IMR-90 (cell line): Measurements from ENCODE around the gene ZC3HAV1L. TPM values are rescaled to one million over a fixed set of nuclear protein-coding genes. Genes with fewer than 3 reads are reported as not detected.

Source experiments
- ATAC-seq: fragments of 200-7000 bp; cut with Tn5 transposase; 2 replicates; pipeline ENCODE4 v1.9.1; 2020; ENCODE audit warnings: low read depth, mild to moderate bottlenecking, moderate library complexity
- BruUV-seq: library from RNA; stranded (reverse); fragments of 400-500 nt; replicated peaks from 2 replicates; lab custom pipeline; 2021; lab: Mats Ljungman, UMichigan
- CTCF ChIA-PET: fragments of 300-600 bp; formaldehyde crosslinking; extraction: SDS; loops from one replicate; lab custom pipeline; 2021; ENCODE audit warnings: antibody characterized with exemption; lab: Yijun Ruan, JAX
- POLR2A ChIA-PET: fragments of 300-600 bp; sonication (Branson Sonifier 250); formaldehyde crosslinking; loops from one replicate; lab custom pipeline; 2022; ENCODE audit warnings: antibody characterized with exemption; ENCODE audit not compliant: unreplicated experiment; lab: Charles Lee
- DNase-seq: peaks from one replicate; pipeline ENCODE4 v3.0.0; 2013
- H2AFZ ChIP-seq: replicated peaks from 2 replicates; pipeline ENCODE3; 2013; ENCODE audit warnings: low read length, mild to moderate bottlenecking; ENCODE audit not compliant: poor library complexity
- H2AK5ac ChIP-seq: 2 replicates; pipeline ENCODE4 v1.6.1; 2013; ENCODE audit warnings: low read depth, low read length, inconsistent platforms
- H2AK9ac ChIP-seq: replicated peaks from 2 replicates; pipeline ENCODE3; 2013; ENCODE audit warnings: mild to moderate bottlenecking, low read depth, low read length, moderate library complexity; ENCODE audit not compliant: poor library complexity
- H2BK120ac ChIP-seq: 2 replicates; pipeline ENCODE4 v1.6.1; 2013; ENCODE audit warnings: low read depth, low read length, inconsistent platforms
- H2BK15ac ChIP-seq: 3 replicates; pipeline ENCODE4 v1.6.1; 2013; ENCODE audit warnings: low read depth, low read length, inconsistent platforms
- H2BK20ac ChIP-seq: 2 replicates; pipeline ENCODE4 v1.6.1; 2013; ENCODE audit warnings: low read depth, mild to moderate bottlenecking, inconsistent platforms, low read length, moderate library complexity
- H2BK5ac ChIP-seq: 2 replicates; pipeline ENCODE4 v1.6.1; 2013; ENCODE audit warnings: mild to moderate bottlenecking, low read depth, low read length, inconsistent platforms; ENCODE audit not compliant: poor library complexity, severe bottlenecking
- H3K14ac ChIP-seq: replicated peaks from 2 replicates; pipeline ENCODE4 v1.6.1; 2013; ENCODE audit warnings: low read depth, low read length, inconsistent platforms
- H3K18ac ChIP-seq: 2 replicates; pipeline ENCODE4 v1.6.1; 2013; ENCODE audit warnings: low read depth, low read length, control low read depth
- H3K23ac ChIP-seq: 2 replicates; pipeline ENCODE4 v1.6.1; 2013; ENCODE audit warnings: low read depth, low read length, inconsistent platforms
- H3K27ac ChIP-seq: 2 replicates; pipeline ENCODE4 v1.5.1; 2013; ENCODE audit warnings: mild to moderate bottlenecking, control low read depth, low read length; ENCODE audit not compliant: insufficient read depth
- H3K27me3 ChIP-seq: 2 replicates; pipeline ENCODE4 v1.6.1; 2013; ENCODE audit warnings: low read length; ENCODE audit not compliant: control insufficient read depth, insufficient read depth
- H3K36me3 ChIP-seq: 2 replicates; pipeline ENCODE4 v1.6.1; 2013; ENCODE audit warnings: low read length, mixed read lengths; ENCODE audit not compliant: control insufficient read depth, insufficient read depth
- H3K4ac ChIP-seq: 2 replicates; pipeline ENCODE4 v1.6.1; 2013; ENCODE audit warnings: low read depth, low read length, inconsistent platforms
- H3K4me1 ChIP-seq: 2 replicates; pipeline ENCODE4 v1.6.1; 2013; ENCODE audit warnings: low read length, mixed read lengths; ENCODE audit not compliant: control insufficient read depth, insufficient read depth
- H3K4me2 ChIP-seq: 2 replicates; pipeline ENCODE4 v1.6.1; 2013; ENCODE audit warnings: low read depth, mild to moderate bottlenecking, control low read depth, low read length, moderate library complexity
- H3K4me3 ChIP-seq: 2 replicates; pipeline ENCODE4 v1.5.1; 2013; ENCODE audit warnings: low read depth, mild to moderate bottlenecking, control low read depth, low read length, moderate library complexity; ENCODE audit not compliant: insufficient read depth
- H3K56ac ChIP-seq: 2 replicates; pipeline ENCODE4 v1.6.1; 2013; ENCODE audit warnings: low read length, inconsistent platforms; ENCODE audit not compliant: insufficient read depth; ENCODE audit errors: extremely low read depth
- H3K79me1 ChIP-seq, 2 experiments: 2 replicates each; pipeline ENCODE4 v1.6.1; 2013; ENCODE audit warnings: low read length in 2 of 2, inconsistent platforms in 1 of 2, low read depth in 1 of 2
- H3K9ac ChIP-seq: 2 replicates; pipeline ENCODE4 v1.6.1; 2013; ENCODE audit warnings: low read depth, low read length, control low read depth
- H3K9me1 ChIP-seq: 2 replicates; pipeline ENCODE4 v1.6.1; 2013; ENCODE audit warnings: low read length, inconsistent platforms; ENCODE audit not compliant: insufficient read depth
- H3K9me3 ChIP-seq: 2 replicates; pipeline ENCODE4 v1.6.1; 2013; ENCODE audit warnings: low read length; ENCODE audit not compliant: control insufficient read depth, insufficient read depth
- H4K20me1 ChIP-seq: 2 replicates; pipeline ENCODE4 v1.6.1; 2013; ENCODE audit warnings: low read length, inconsistent platforms; ENCODE audit not compliant: insufficient read depth
- H4K5ac ChIP-seq: 2 replicates; pipeline ENCODE4 v1.6.1; 2013; ENCODE audit warnings: mild to moderate bottlenecking, low read depth, low read length, control low read depth
- H4K8ac ChIP-seq, 2 experiments: 2 replicates each; pipeline ENCODE4 v1.6.1; 2013; ENCODE audit warnings: low read depth in 2 of 2, low read length in 2 of 2, control low read depth in 1 of 2, inconsistent platforms in 1 of 2
- H4K91ac ChIP-seq: 2 replicates; pipeline ENCODE4 v1.6.1; 2013; ENCODE audit warnings: low read depth, low read length, inconsistent platforms; ENCODE audit not compliant: insufficient read depth
- BHLHE40 ChIP-seq: fragments of 150-350 bp; IDR thresholded peaks from 2 replicates; pipeline ENCODE4 v1.6.1; 2016; ENCODE audit warnings: mild to moderate bottlenecking, low read depth, low read length
- CEBPB ChIP-seq: IDR thresholded peaks from 2 replicates; pipeline ENCODE4 v1.6.1; 2012; ENCODE audit warnings: low read depth, low read length, improper control_type of control experiment
- CHD1 ChIP-seq: IDR thresholded peaks from 2 replicates; pipeline ENCODE4 v1.6.1; 2012; ENCODE audit warnings: low read depth, low read length, improper control_type of control experiment
- CTCF ChIP-seq: conservative IDR thresholded peaks from 2 replicates; pipeline ENCODE4 v1.5.1; 2012; ENCODE audit warnings: mild to moderate bottlenecking, low read depth, low read length, improper control_type of control experiment
- ELK1 ChIP-seq: fragments of 150-350 bp; IDR thresholded peaks from 2 replicates; pipeline ENCODE4 v1.6.1; 2016; ENCODE audit warnings: low read depth, mild to moderate bottlenecking, low read length, moderate library complexity, borderline replicate concordance
- FOS ChIP-seq: fragments of 150-350 bp; IDR thresholded peaks from 2 replicates; pipeline ENCODE4 v1.6.1; 2016; ENCODE audit warnings: low read depth, low read length
- MAFK ChIP-seq: IDR thresholded peaks from 2 replicates; pipeline ENCODE4 v1.6.1; 2012; ENCODE audit warnings: low read depth, low read length, improper control_type of control experiment
- MAZ ChIP-seq: IDR thresholded peaks from 2 replicates; pipeline ENCODE4 v1.6.1; 2012; ENCODE audit warnings: low read depth, mild to moderate bottlenecking, low read length, improper control_type of control experiment, moderate library complexity, borderline replicate concordance
- MXI1 ChIP-seq: IDR thresholded peaks from 2 replicates; pipeline ENCODE4 v1.6.1; 2012; ENCODE audit warnings: low read depth, mild to moderate bottlenecking, low read length, moderate library complexity, borderline replicate concordance
- NFE2L2 ChIP-seq: fragments of 150-350 bp; IDR thresholded peaks from 2 replicates; pipeline ENCODE4 v1.6.1; 2016; ENCODE audit warnings: low read depth, mild to moderate bottlenecking, low read length
- POLR2A ChIP-seq: IDR thresholded peaks from 2 replicates; pipeline ENCODE4 v1.6.1; 2012; ENCODE audit warnings: mild to moderate bottlenecking, low read depth, low read length
- RAD21 ChIP-seq: IDR thresholded peaks from 2 replicates; pipeline ENCODE4 v1.6.1; 2012; ENCODE audit warnings: low read length, improper control_type of control experiment
- RFX5 ChIP-seq: IDR thresholded peaks from 2 replicates; pipeline ENCODE4 v1.8.0; 2012; ENCODE audit warnings: low read depth, mild to moderate bottlenecking, low read length, moderate library complexity
- SMC3 ChIP-seq: fragments of 150-350 bp; IDR thresholded peaks from 2 replicates; pipeline ENCODE4 v1.6.1; 2016; ENCODE audit warnings: low read depth, mild to moderate bottlenecking, antibody characterized with exemption, low read length, moderate library complexity
- USF2 ChIP-seq: fragments of 150-350 bp; IDR thresholded peaks from 2 replicates; pipeline ENCODE4 v1.6.1; 2017; ENCODE audit warnings: mild to moderate bottlenecking, antibody characterized with exemption, low read length, low read depth
- WGBS, 2 experiments: methylation state at CpG; one replicate each; pipeline versions ENCODE4 v1.1.5 to v1.1.7; 2013; ENCODE audit warnings: missing lambda C conversion rate in 2 of 2; ENCODE audit not compliant: insufficient read length in 1 of 2; ENCODE audit errors: extremely low coverage in 2 of 2; 5-methylcytosine and 5-hydroxymethylcytosine counted together
- dilution Hi-C: fragments of 300-500 bp; cut with HindIII; formaldehyde crosslinking; loops from one replicate; pipeline ENCODE4 v1.14.3; 2018; ENCODE audit warnings: low sequenced_read_pairs; ENCODE audit not compliant: unreplicated experiment
- in situ Hi-C: fragments of 300-500 bp; cut with MboI; formaldehyde crosslinking; loops from 3 replicates; pipeline ENCODE4 v1.14.3; 2019; ENCODE audit warnings: low sequenced_read_pairs, inconsistent platforms, mixed read lengths
- intact Hi-C: fragments of 100-400 bp; cut with micrococcal nuclease; formaldehyde crosslinking; loops from 2 replicates; pipeline ENCODE4 v1.10.0; 2022
- polyA plus RNA-seq, 3 experiments: library from polyadenylated mRNA; depleted of rRNA; stranded (reverse); fragments of >200 nt; gene quantifications; 2 replicates each; pipeline ENCODE4 v1.2.3, GENCODE V29; 2012; ENCODE audit warnings: low replicate concordance in 1 of 3
- total RNA-seq: library from RNA; depleted of rRNA; stranded (reverse); fragments of >200 nt; gene quantifications from 2 replicates; pipeline ENCODE4 v1.2.3, GENCODE V29; 2012

The ZC3HAV1L gene
- total and polyA plus RNA-seq, 2 of the 4 experiments (the other 2 are of a cell fraction), result 4.5 to 9.4 TPM

DNA sequence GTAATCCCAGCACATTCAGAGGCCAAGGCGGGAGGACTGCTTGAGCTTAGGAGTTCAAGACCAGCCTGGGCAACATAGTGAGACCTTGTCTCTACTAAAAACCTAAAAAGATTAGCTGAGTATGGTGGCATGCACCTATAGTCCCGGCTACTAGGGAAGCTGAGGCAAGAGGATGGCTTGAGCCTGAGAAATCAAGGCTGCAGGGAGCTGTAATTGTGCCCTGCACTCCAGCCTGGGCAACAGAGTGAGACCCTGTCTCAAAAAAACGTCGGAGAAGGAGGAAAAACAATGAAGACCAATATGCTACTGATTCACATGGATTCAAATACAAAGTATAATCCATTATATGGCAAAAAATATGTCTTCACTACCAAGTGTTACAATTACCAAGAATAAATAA, 13.6 kb downstream of the ZC3HAV1L start:
- POLR2A ChIA-PET, result interaction anchor here (0.6 kb wide), 1 partner anchor 27 kb away, joined by 6 read pairs; no protein-coding TSS in a partner anchor
- no peak for ATAC-seq
- Histone ChIP-seq H3K36me3 (peaks cover 27% of the 10 kb centered on the region), H3K4ac (no peak overlapping the region), H3K9me1 (0 out of 2 replicates have a peak, but pooled peaks cover 3% of the 10 kb centered on the region), H3K27ac (no peak overlapping the region), H4K20me1 (no peaks in the 10 kb centered on the region), H3K14ac (no peak overlapping the region), H3K27me3 (no peaks in the 10 kb centered on the region), H4K8ac (no peak overlapping the region), H3K4me3 (no peak overlapping the region), H4K5ac (no peak overlapping the region), H2BK120ac (no peak overlapping the region), H3K4me1 (peaks cover 3% of the 10 kb centered on the region), H2BK15ac (no peak overlapping the region), H4K91ac (no peak overlapping the region), H2BK5ac (no peak overlapping the region), H2AK9ac (no peak overlapping the region), H3K23ac (no peak overlapping the region), H3K9me3 (no peaks in the 10 kb centered on the region), H3K9ac (no peak overlapping the region), H2BK20ac (no peak overlapping the region), H2AK5ac (no peak overlapping the region), H3K18ac (no peak overlapping the region), H3K79me1 (peaks cover 11 to 22% of the 10 kb centered on the region in 2 experiments; a peak in 3 of 4 replicates), H3K56ac (no peak overlapping the region), H2AFZ (no peak overlapping the region), H3K4me2 (no peak overlapping the region)
- no TSS peak for BruUV-seq
- DNase-seq, result no peak
- WGBS, 2 experiments, result no CpG with 5 or more reads among the region's 4 CpGs
- no peak for TF ChIP-seq MAZ
- TF ChIP-seq MXI1, result no peak
- TF ChIP-seq BHLHE40, result no peak
- no peak for TF ChIP-seq CEBPB
- no peak for TF ChIP-seq FOS
- TF ChIP-seq SMC3, result no peak
- TF ChIP-seq USF2, result no peak
- no peak for TF ChIP-seq RAD21
- no peak for TF ChIP-seq RFX5
- TF ChIP-seq CTCF, result no peak
- TF ChIP-seq POLR2A, result no peak
- TF ChIP-seq NFE2L2, result no peak
- no peak for TF ChIP-seq ELK1
- no peak for TF ChIP-seq MAFK
- TF ChIP-seq CHD1, result no peak
- intact Hi-C loops (no loop called here), in situ Hi-C loops (no loop called here), dilution Hi-C loops (no loop called here)
- CTCF ChIA-PET, result no interaction called here
